Upper lobe of left lung (tissue), 4 donors: ENCODE results near the gene XIRP1.

Source experiments
- CTCF ChIP-seq, 6 experiments: fragments of 450-650 bp in 4 of 6; fragments of 200-600 bp in 2 of 6; sonication (generic) in 2 of 6; IDR thresholded peaks; one replicate each; pipeline ENCODE4 v1.5.1; 2016 to 2019; ENCODE audit warnings: antibody characterized with exemption in 6 of 6
- EP300 ChIP-seq, 4 donors: sonication (generic); formaldehyde crosslinking; IDR thresholded peaks; one replicate each; pipeline ENCODE4 v1.5.1; 2017; ENCODE audit warnings: antibody characterized with exemption in 4 of 4, control low read depth in 2 of 4
- POLR2A ChIP-seq, 4 donors: fragments of 450-650 bp; IDR thresholded peaks; one replicate each; pipeline ENCODE4 v1.5.1; 2016 to 2017; ENCODE audit warnings: antibody characterized with exemption in 4 of 4, mild to moderate bottlenecking in 2 of 4
- POLR2AphosphoS5 ChIP-seq, 2 donors: sonication (generic); formaldehyde crosslinking; IDR thresholded peaks; one replicate each; pipeline ENCODE4 v1.5.1; 2017; ENCODE audit warnings: antibody characterized with exemption in 2 of 2

- TF ChIP-seq POLR2A (IDR thresholded peaks at IDR 0.05) (no peak), CTCF (IDR thresholded peaks at IDR 0.05) (no peak), EP300 (IDR thresholded peaks at IDR 0.05) (no peak), POLR2AphosphoS5 (IDR thresholded peaks at IDR 0.05) (no peak)
These were observed 7.5 kb downstream of the XIRP1 start for GRCh38 chr3:39184968-39185285.
